Measurements from ENCODE around the gene RABGAP1L. TPM values are rescaled to one million over a fixed set of nuclear protein-coding genes. Genes with fewer than 3 reads are reported as not detected.

Gene RABGAP1L
- polyA plus RNA-seq, 4 donors = 21.6 to 29.8 (median 29.6) TPM

GRCh38 chr1:174968750-174969244 is 809.5 kb downstream of the RABGAP1L start:
- no peak for DNase-seq (ENCODE audit: low read depth in 4 of 4, low spot score in 3 of 4)

- DNase-seq (ENCODE audit: low read depth in 4 of 4, low spot score in 3 of 4) = no peak
These were observed 810.7 kb downstream of the RABGAP1L start for GRCh38 chr1:174969977-174970376.

- DNase-seq (ENCODE audit: low read depth in 4 of 4, low spot score in 3 of 4) = no peak
These were observed 812.1 kb downstream of the RABGAP1L start for GRCh38 chr1:174971466-174971865.

- DNase-seq (ENCODE audit: low read depth in 4 of 4, low spot score in 3 of 4) = no peak
These were observed 812.6 kb downstream of the RABGAP1L start for GRCh38 chr1:174971902-174972301.

GRCh38 chr1:174974711-174975119 is 815.4 kb downstream of the RABGAP1L start:
- DNase-seq (ENCODE audit: low read depth in 4 of 4, low spot score in 3 of 4) = no peak

GRCh38 chr1:174975764-174976163 is 816.4 kb downstream of the RABGAP1L start:
- no peak for DNase-seq (ENCODE audit: low read depth in 4 of 4, low spot score in 3 of 4)

- no peak for DNase-seq (ENCODE audit: low read depth in 4 of 4, low spot score in 3 of 4)
These were observed 817.3 kb downstream of the RABGAP1L start for GRCh38 chr1:174976436-174977108.

GRCh38 chr1:174982971-174983689 is 823.8 kb downstream of the RABGAP1L start:
- no peak for DNase-seq (ENCODE audit: low read depth in 4 of 4, low spot score in 3 of 4)

- DNase-seq (ENCODE audit: low read depth in 4 of 4, low spot score in 3 of 4) = no peak
These were observed 825.6 kb downstream of the RABGAP1L start for GRCh38 chr1:174984952-174985351.

- DNase-seq (ENCODE audit: low read depth in 4 of 4, low spot score in 3 of 4) = no peak
These were observed 829.2 kb downstream of the RABGAP1L start for GRCh38 chr1:174988539-174988938.

- DNase-seq (ENCODE audit: low read depth in 4 of 4, low spot score in 3 of 4) = no peak
These were observed 829.7 kb downstream of the RABGAP1L start for GRCh38 chr1:174988986-174989385.

- DNase-seq (ENCODE audit: low read depth in 4 of 4, low spot score in 3 of 4) = no peak
These were observed 830.4 kb downstream of the RABGAP1L start for GRCh38 chr1:174989536-174990220.

- no peak for DNase-seq (ENCODE audit: low read depth in 4 of 4, low spot score in 3 of 4)
These were observed 831.2 kb downstream of the RABGAP1L start for GRCh38 chr1:174990382-174990999.

GRCh38 chr1:174991473-174991872 is 832.2 kb downstream of the RABGAP1L start:
- DNase-seq (ENCODE audit: low read depth in 4 of 4, low spot score in 3 of 4) = no peak

GRCh38 chr1:174995121-174995520 is 835.8 kb downstream of the RABGAP1L start:
- DNase-seq (ENCODE audit: low read depth in 4 of 4, low spot score in 3 of 4) = no peak

- no peak for DNase-seq (ENCODE audit: low read depth in 4 of 4, low spot score in 3 of 4)
These were observed 836.6 kb downstream of the RABGAP1L start for GRCh38 chr1:174995916-174996315.

- DNase-seq (ENCODE audit: low read depth in 4 of 4, low spot score in 3 of 4) = no peak
These were observed 837.2 kb downstream of the RABGAP1L start for GRCh38 chr1:174996476-174996875.

GRCh38 chr1:174997041-174997440 is 837.7 kb downstream of the RABGAP1L start:
- DNase-seq (ENCODE audit: low read depth in 4 of 4, low spot score in 3 of 4) = no peak

GRCh38 chr1:174998569-174999215 is 839.4 kb downstream of the RABGAP1L start:
- DNase-seq (ENCODE audit: low read depth in 4 of 4, low spot score in 3 of 4) = peak in 3 of 4 donors; percentile 35 to 51 (median 49)

GRCh38 chr1:174999216-174999935 is 840.1 kb downstream of the RABGAP1L start:
- DNase-seq (ENCODE audit: low read depth in 4 of 4, low spot score in 3 of 4) = peak; percentile 97 to 100 (median 98)
